NCI-H187 (cell line): Measurements from ENCODE around the gene BTG1.
"Not testable (repeated sequence)": the region's sequence is repeated elsewhere in the genome, so short reads cannot be mapped to it uniquely, and the experiment has no call there.

ENCODE experiments used
- DNase-seq, 2 experiments: peaks; one replicate each; lab custom pipeline; 2025; lab: John Stamatoyannopoulos, UW

BTG1 gene

DNA sequence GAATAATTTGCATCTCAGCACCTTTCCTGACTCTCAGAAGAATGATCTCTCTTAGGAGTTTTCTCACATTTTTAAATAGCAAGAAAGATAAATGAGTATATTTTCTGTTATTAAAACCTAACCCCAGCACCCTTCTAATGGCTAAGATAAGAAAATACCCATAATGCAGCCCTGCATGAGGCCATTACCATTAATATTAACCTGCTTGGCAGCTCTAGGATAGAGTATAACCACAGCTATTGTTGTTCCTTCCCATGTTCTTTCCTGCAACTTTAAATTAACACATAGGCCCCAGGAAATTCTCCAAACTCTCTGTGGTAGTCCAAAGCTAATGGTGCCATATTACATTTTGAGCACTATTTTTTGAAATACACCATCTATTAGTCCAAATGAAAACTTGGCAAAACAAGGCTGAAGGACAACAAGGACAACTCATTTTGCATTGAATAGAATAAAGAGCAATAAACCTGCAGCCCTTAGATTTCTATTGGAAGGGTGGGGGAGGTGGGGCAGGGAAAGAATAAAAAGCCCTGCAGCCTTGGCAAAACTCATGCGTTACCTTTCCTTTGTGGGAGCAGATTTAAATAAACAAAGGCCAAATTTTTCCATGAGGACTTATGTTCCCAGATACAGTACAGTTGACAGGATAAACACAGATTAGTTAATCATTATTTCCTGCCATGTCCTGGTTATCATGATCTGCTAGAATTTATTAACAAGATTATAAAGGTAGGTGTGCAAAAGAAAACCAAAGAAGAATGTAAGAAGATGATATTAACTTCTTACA, 46.9 kb downstream of the BTG1 start:
- DNase-seq = no peak

DNA sequence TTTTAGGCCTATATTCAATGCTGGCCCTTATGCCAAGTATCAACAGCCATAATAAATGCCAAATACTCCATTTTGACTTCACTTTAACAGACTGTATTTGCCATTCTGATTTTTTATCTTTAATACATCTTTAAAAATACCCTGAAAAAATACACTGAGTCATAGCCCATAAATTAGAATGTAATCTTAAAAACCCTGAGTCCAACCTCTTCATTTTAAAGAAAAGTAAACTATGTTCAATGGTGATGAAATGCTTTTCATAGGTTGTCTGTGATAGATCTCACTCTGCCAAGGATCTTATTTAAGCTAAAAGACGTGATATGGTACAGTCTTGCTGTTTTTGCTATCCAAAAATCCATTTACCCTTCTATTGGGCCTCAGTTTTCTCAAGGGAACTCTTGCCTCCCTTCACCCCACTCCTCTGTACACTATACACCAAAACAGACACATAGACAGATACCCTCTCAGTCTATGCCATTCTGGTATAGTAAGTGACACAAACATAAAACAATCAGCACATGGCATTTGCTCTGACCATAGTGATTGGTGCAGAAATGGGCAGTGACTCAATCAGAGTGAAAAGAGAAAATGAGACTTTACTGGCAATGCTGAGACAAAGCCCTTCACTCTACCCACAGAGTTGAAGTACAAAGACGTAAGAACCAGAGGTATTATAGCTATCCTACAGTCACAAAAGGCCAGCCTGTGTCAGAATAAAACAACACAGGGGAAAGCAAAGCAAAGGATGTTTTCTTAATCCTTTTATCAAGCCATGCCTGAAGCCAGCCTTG, 49.1 kb downstream of the BTG1 start:
- no peak for DNase-seq

DNA sequence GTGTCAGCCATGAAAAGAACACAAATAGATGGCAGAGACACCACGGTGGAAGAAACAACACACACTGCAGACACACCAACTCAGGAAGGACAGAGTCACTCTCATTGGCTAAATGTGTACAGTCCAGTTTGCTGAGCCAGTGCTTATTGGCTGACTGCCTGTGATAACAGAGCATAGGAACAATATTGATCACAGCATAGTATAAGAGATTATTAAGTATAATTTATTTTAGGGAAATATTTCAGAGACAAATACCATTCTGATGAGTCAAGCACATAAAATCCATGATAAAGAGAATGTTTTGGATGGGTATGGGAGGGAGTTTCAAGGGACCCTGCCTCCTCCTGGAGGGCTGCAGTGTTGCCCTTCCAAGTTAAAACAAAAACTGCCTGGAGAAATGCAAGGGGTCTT, 50.9 kb downstream of the BTG1 start:
- no peak for DNase-seq

DNA sequence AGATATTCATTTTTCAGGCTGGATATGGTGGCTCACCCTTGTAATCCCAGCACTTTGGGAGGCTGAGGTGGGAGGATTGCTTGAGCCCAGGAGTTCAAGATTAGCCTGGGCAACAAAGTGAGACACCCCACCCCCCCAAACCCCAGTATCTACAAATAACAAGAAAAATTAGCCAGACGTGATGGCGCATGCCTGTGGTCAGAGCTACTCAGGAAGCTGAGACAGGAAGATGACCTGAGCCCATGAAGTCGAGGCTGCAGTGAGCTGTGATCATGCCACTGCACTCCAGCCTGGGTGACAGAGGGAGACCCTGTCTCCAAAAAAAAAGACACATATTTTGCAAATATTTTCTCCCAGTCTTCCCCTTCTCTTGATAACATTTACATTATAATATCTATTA, 51.3 kb downstream of the BTG1 start:
- DNase-seq = not testable (repeated sequence)
